Fibroblast of the aortic adventitia (primary cell): ENCODE data around the gene IGIP. TPM values are rescaled to one million over a fixed set of nuclear protein-coding genes. Genes with fewer than 3 reads are reported as not detected.
A peak's percentile ranks its signal among the peaks of the same experiment; 100 is the strongest.

Experiments used
- DNase-seq: peaks from one replicate; pipeline ENCODE4 v3.0.0-alpha.2; 2010; ENCODE audit warnings: low read depth
- H3K4me3 ChIP-seq: 2 replicates; pipeline ENCODE4 v1.5.1; 2011; ENCODE audit warnings: low read depth, mild to moderate bottlenecking, control low read depth, low read length, moderate library complexity
- CTCF ChIP-seq: IDR thresholded peaks from 2 replicates; pipeline ENCODE4 v1.5.1; 2011; ENCODE audit warnings: mild to moderate bottlenecking, low read length, control low read depth, inconsistent platforms; ENCODE audit not compliant: insufficient read depth
- total RNA-seq: library from RNA; depleted of rRNA; stranded (reverse); fragments of >200 nt; gene quantifications from 2 replicates; pipeline ENCODE4 v1.2.3, GENCODE V29; 2012; ENCODE audit warnings: low replicate concordance

Gene IGIP
- total RNA-seq, 1 donor, result 13.7 TPM

GRCh38 chr5:140162275-140162674 is 36.5 kb downstream of the IGIP start:
- no peak for DNase-seq
- H3K4me3 ChIP-seq, result no peak overlapping the region
- no peak for TF ChIP-seq CTCF

DNA sequence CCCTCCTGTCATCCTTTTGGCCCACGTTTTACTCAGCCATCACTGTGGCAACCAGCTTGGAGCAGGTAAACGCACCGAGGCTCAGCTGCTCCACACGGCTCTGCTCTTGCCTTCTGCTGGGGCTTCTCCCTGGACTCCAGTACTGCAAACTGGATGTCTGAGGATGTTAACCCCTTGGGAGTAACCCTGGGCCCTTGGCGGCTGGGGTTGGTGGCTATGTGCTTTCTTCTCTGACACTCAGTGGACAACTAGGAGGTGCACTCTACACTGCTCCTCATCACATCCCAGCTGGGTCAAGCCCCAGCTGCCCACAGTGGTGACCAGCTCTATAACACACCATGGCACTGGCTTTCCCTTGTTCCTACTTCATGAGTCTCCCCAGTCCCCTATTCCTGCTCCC is 37.0 kb downstream of the IGIP start:
- TF ChIP-seq CTCF, result no peak
- no peak overlapping the region for H3K4me3 ChIP-seq
- DNase-seq, result no peak

- DNase-seq, result peak; percentile 62
- no peak for TF ChIP-seq CTCF
- H3K4me3 ChIP-seq, result no peak overlapping the region
Observed at GRCh38 chr5:140165101-140165922, 39.6 kb downstream of the IGIP start.

GRCh38 chr5:140165923-140166270 is 40.2 kb downstream of the IGIP start:
- no peak for TF ChIP-seq CTCF
- H3K4me3 ChIP-seq, result no peak overlapping the region
- no peak for DNase-seq

- no peak for DNase-seq
- TF ChIP-seq CTCF, result no peak
- H3K4me3 ChIP-seq, result no peak overlapping the region
Observed at GRCh38 chr5:140166911-140167310, 41.2 kb downstream of the IGIP start.

DNA sequence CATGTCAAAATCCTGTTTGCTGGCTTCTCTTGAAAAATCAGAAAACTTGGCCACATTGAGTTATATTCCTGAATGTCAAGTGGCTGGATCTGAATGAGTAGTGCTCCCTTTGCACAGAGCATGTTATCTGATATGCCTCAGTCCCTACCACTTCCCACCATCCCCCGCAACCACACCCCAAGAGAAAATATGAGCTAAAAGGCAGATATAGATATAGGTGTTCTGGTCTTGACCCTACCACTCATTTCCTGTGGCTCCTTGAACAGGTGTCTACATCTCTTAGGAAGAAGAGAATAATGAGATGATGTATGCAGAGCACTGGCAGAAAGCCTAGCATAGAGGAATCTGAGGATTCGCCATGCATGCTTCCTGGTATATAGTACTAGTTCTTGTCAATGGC is 42.6 kb downstream of the IGIP start:
- no peak overlapping the region for H3K4me3 ChIP-seq
- no peak for TF ChIP-seq CTCF
- no peak for DNase-seq

DNA sequence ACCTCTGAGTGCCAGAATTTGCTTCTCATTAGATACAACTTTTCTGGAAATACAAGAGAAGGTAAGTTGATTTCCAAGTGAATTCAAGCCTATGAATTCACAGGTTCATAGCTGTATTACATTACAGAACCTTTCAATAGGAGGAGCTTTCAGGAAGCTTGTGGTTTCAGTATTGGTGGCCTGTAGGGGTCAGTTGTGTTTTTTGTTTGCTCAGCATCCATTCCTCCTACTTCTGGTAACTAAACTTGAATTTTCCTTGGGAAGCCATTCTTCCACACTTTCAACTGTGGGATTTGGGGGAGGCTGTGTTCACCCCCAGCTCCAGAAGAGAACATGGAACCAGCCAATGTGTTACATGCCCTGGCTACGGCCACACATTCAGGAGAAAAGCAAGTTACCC is 43.7 kb downstream of the IGIP start:
- DNase-seq, result no peak
- peak; percentile 28 for TF ChIP-seq CTCF
- no peak overlapping the region for H3K4me3 ChIP-seq
